Right hindlimb (tissue), 1 donor: ENCODE measurements around the gene PLXNB3.
"Not testable (repeated sequence)": the region's sequence is repeated elsewhere in the genome, so short reads cannot be mapped to it uniquely, and the experiment has no call there.

Experiments
- DNase-seq: peaks from one replicate; pipeline ENCODE4 v3.0.0-alpha.2; 2018

PLXNB3 gene

GRCh38 chrX:153794018-153794896 lies 30.2 kb downstream of the PLXNB3 start, which contains the start of the genes IDH3G and SSR4:
Gene IDH3G, minus strand, starts transcription at chrX:153794375. Its CDS starts 49 bp downstream, at chrX:153794326.
Gene SSR4, plus strand, starts transcription at chrX:153794668. Its CDS starts 20 bp downstream, at chrX:153794688.
- DNase-seq = peak; percentile 95

GRCh38 chrX:153794897-153795816 lies 31.1 kb downstream of the PLXNB3 start:
- DNase-seq = no peak

- DNase-seq = no peak
These were observed 33.5 kb downstream of the PLXNB3 start for GRCh38 chrX:153797415-153798015.

GRCh38 chrX:153799326-153799725 lies 35.3 kb downstream of the PLXNB3 start:
- no peak for DNase-seq

GRCh38 chrX:153800177-153800722 lies 36.2 kb downstream of the PLXNB3 start:
- no peak for DNase-seq

- DNase-seq = no peak
These were observed 36.7 kb downstream of the PLXNB3 start for GRCh38 chrX:153800746-153801145.

- DNase-seq = no peak
These were observed 37.6 kb downstream of the PLXNB3 start for GRCh38 chrX:153801669-153802068.

GRCh38 chrX:153802513-153803045 lies 38.5 kb downstream of the PLXNB3 start:
- DNase-seq = no peak

- DNase-seq = no peak
These were observed 39.4 kb downstream of the PLXNB3 start for GRCh38 chrX:153803211-153804099.

GRCh38 chrX:153804100-153804595 lies 40.1 kb downstream of the PLXNB3 start:
- DNase-seq = no peak

GRCh38 chrX:153804621-153805020 lies 40.6 kb downstream of the PLXNB3 start:
- no peak for DNase-seq

- no peak for DNase-seq
These were observed 41.4 kb downstream of the PLXNB3 start for GRCh38 chrX:153805436-153805835.

GRCh38 chrX:153806999-153807575 lies 43.0 kb downstream of the PLXNB3 start:
- DNase-seq = no peak

- no peak for DNase-seq
These were observed 43.9 kb downstream of the PLXNB3 start for GRCh38 chrX:153807976-153808375.

- no peak for DNase-seq
These were observed 48.2 kb downstream of the PLXNB3 start for GRCh38 chrX:153812220-153812619.

- no peak for DNase-seq
These were observed 49.1 kb downstream of the PLXNB3 start for GRCh38 chrX:153813161-153813560.

- DNase-seq = no peak
These were observed 50.7 kb downstream of the PLXNB3 start for GRCh38 chrX:153814591-153815315.

GRCh38 chrX:153816831-153817690 lies 53.0 kb downstream of the PLXNB3 start:
- no peak for DNase-seq

- DNase-seq = not testable (repeated sequence)
These were observed 54.0 kb downstream of the PLXNB3 start for GRCh38 chrX:153818064-153818463.
